H1 (cell line): ENCODE data around the gene TMEM45A. TPM values are rescaled to one million over a fixed set of nuclear protein-coding genes. Genes with fewer than 3 reads are reported as not detected.

Experiments
- CTCF ChIA-PET: fragments of 300-600 bp; sonication (Branson Sonifier 250); formaldehyde crosslinking; loops from one replicate; lab custom pipeline; 2021; ENCODE audit not compliant: partially characterized antibody; lab: Charles Lee
- POLR2A ChIA-PET: fragments of 300-600 bp; sonication (Branson Sonifier 250); formaldehyde crosslinking; loops from one replicate; lab custom pipeline; 2021; ENCODE audit warnings: inconsistent platforms; ENCODE audit not compliant: partially characterized antibody; lab: Charles Lee
- DNase-seq, 2 experiments: peaks; one replicate each; pipeline versions ENCODE4 v3.0.0 to v3.0.0-alpha.2; 2010 to 2022; ENCODE audit warnings: low spot score in 2 of 2, low read depth in 1 of 2, mixed read lengths in 1 of 2
- FAIRE-seq: peaks from 2 replicates; lab custom pipeline; 2011; peaks lifted over from hg19 to GRCh38; lab: Jason Lieb, UNC
- H2AFZ ChIP-seq: 2 replicates; pipeline ENCODE4 v1.8.1; 2012; ENCODE audit warnings: low read length, inconsistent platforms
- H2AK5ac ChIP-seq: 2 replicates; pipeline ENCODE4 v1.6.1; 2013; ENCODE audit warnings: low read depth, low read length
- H2BK120ac ChIP-seq: replicated peaks from 2 replicates; pipeline ENCODE3; 2013; ENCODE audit warnings: low read depth, low read length, inconsistent platforms
- H2BK12ac ChIP-seq: 2 replicates; pipeline ENCODE4 v1.6.1; 2013; ENCODE audit warnings: low read depth, low read length
- H2BK15ac ChIP-seq: 2 replicates; pipeline ENCODE4 v1.6.1; 2013; ENCODE audit warnings: low read length
- H2BK20ac ChIP-seq: 2 replicates; pipeline ENCODE4 v1.6.1; 2013; ENCODE audit warnings: low read length
- H2BK5ac ChIP-seq: 2 replicates; pipeline ENCODE4 v1.6.1; 2013; ENCODE audit warnings: low read depth, low read length
- H3K14ac ChIP-seq: 2 replicates; pipeline ENCODE4 v1.6.1; 2013; ENCODE audit warnings: inconsistent platforms; ENCODE audit not compliant: insufficient read length
- H3K18ac ChIP-seq: 2 replicates; pipeline ENCODE4 v1.6.1; 2013; ENCODE audit warnings: low read length; ENCODE audit errors: extremely low read depth
- H3K23ac ChIP-seq: 2 replicates; pipeline ENCODE4 v1.6.1; 2013; ENCODE audit warnings: inconsistent platforms; ENCODE audit not compliant: insufficient read length
- H3K23me2 ChIP-seq: 2 replicates; pipeline ENCODE4 v1.6.1; 2013; ENCODE audit warnings: low read depth, low read length
- H3K27ac ChIP-seq: 2 replicates; pipeline ENCODE4 v1.6.1; 2011; ENCODE audit warnings: low read depth, low read length, inconsistent platforms
- H3K27me3 ChIP-seq, 4 experiments: replicated peaks in 1 of 4; 1 replicate in 1 of 4; 2 replicates in 3 of 4; pipeline versions ENCODE4 v1.6.1 to v1.8.1; 2011 to 2013; ENCODE audit warnings: low read length in 3 of 4, mild to moderate bottlenecking in 3 of 4, inconsistent platforms in 2 of 4, mixed read lengths in 2 of 4, moderate library complexity in 1 of 4; ENCODE audit not compliant: control insufficient read depth in 3 of 4, insufficient read depth in 3 of 4; ENCODE audit errors: extremely low read depth in 1 of 4
- H3K36me3 ChIP-seq, 4 experiments: 2 replicates each; pipeline versions ENCODE4 v1.6.1 to v1.8.1; 2011 to 2013; ENCODE audit warnings: mild to moderate bottlenecking in 4 of 4, low read length in 3 of 4, moderate library complexity in 2 of 4, control low read depth in 1 of 4, inconsistent platforms in 1 of 4; ENCODE audit not compliant: insufficient read depth in 4 of 4, control insufficient read depth in 2 of 4
- H3K4ac ChIP-seq: replicated peaks from 2 replicates; pipeline ENCODE3; 2013; ENCODE audit warnings: low read length, low read depth, mixed read lengths, inconsistent platforms; ENCODE audit not compliant: insufficient read length
- H3K4me1 ChIP-seq, 4 experiments: replicated peaks in 1 of 4; 1 replicate in 1 of 4; 2 replicates in 3 of 4; pipeline versions ENCODE4 v1.6.1 to v1.8.1; 2011 to 2013; ENCODE audit warnings: low read length in 3 of 4, inconsistent platforms in 2 of 4, mixed read lengths in 1 of 4; ENCODE audit not compliant: insufficient read depth in 4 of 4, control insufficient read depth in 3 of 4
- H3K4me2 ChIP-seq, 2 experiments: 2 replicates each; pipeline versions ENCODE4 v1.6.1 to v1.8.1; 2011 to 2013; ENCODE audit warnings: low read depth in 2 of 2, low read length in 2 of 2, control low read depth in 1 of 2, inconsistent platforms in 1 of 2, mild to moderate bottlenecking in 1 of 2; ENCODE audit not compliant: insufficient read depth in 1 of 2
- H3K4me3 ChIP-seq, 4 experiments: fragments of 200-600, 300-600 bp in 1 of 4; sonication (generic), shearing (Covaris generic), sonication (Bioruptor Twin) in 1 of 4; 2 replicates each; pipeline versions ENCODE4 v1.5.1 to v1.8.1; 2011 to 2016; ENCODE audit warnings: low read length in 4 of 4, low read depth in 3 of 4, control low read depth in 2 of 4, inconsistent platforms in 2 of 4, mild to moderate bottlenecking in 2 of 4, mixed read lengths in 1 of 4, moderate library complexity in 1 of 4; ENCODE audit not compliant: insufficient read depth in 2 of 4; ENCODE audit errors: extremely low read depth in 1 of 4
- H3K56ac ChIP-seq: replicated peaks from 2 replicates; pipeline ENCODE3; 2013; ENCODE audit warnings: low read depth, mild to moderate bottlenecking, mixed read lengths, low read length, inconsistent platforms; ENCODE audit not compliant: insufficient read length
- H3K79me1 ChIP-seq: 2 replicates; pipeline ENCODE4 v1.6.1; 2013; ENCODE audit warnings: low read depth, low read length, control low read depth
- H3K79me2 ChIP-seq, 2 experiments: 2 replicates each; pipeline versions ENCODE4 v1.6.1 to v1.8.1; 2012 to 2013; ENCODE audit warnings: low read length in 2 of 2, mild to moderate bottlenecking in 2 of 2, inconsistent platforms in 1 of 2; ENCODE audit not compliant: insufficient read depth in 2 of 2, control insufficient read depth in 1 of 2
- H3K9ac ChIP-seq, 4 experiments: replicated peaks in 1 of 4; 1 replicate in 1 of 4; 2 replicates in 3 of 4; pipeline versions ENCODE4 v1.6.1 to v1.8.1; 2011 to 2013; ENCODE audit warnings: low read depth in 3 of 4, low read length in 3 of 4, control low read depth in 2 of 4, mild to moderate bottlenecking in 2 of 4, moderate library complexity in 2 of 4, inconsistent platforms in 1 of 4; ENCODE audit errors: extremely low read depth in 1 of 4
- H3K9me3 ChIP-seq, 2 experiments: 2 replicates each; pipeline versions ENCODE4 v1.6.1 to v1.8.1; 2012 to 2013; ENCODE audit warnings: mild to moderate bottlenecking in 2 of 2, moderate library complexity in 2 of 2, control low read depth in 1 of 2, inconsistent platforms in 1 of 2, low read depth in 1 of 2, low read length in 1 of 2, mixed read lengths in 1 of 2; ENCODE audit not compliant: insufficient read depth in 2 of 2
- H4K20me1 ChIP-seq, 2 experiments: replicated peaks in 1 of 2; 2 replicates each; pipeline versions ENCODE3 to v1.8.1; 2011 to 2013; ENCODE audit warnings: inconsistent platforms in 2 of 2, low read length in 2 of 2, mild to moderate bottlenecking in 1 of 2; ENCODE audit not compliant: insufficient read depth in 2 of 2, control insufficient read depth in 1 of 2
- H4K5ac ChIP-seq: 2 replicates; pipeline ENCODE4 v1.6.1; 2013; ENCODE audit warnings: low read length, low read depth, mixed read lengths, inconsistent platforms; ENCODE audit not compliant: insufficient read length
- H4K8ac ChIP-seq: 2 replicates; pipeline ENCODE4 v1.8.0; 2013; ENCODE audit warnings: mild to moderate bottlenecking, moderate library complexity, low read length, inconsistent platforms; ENCODE audit not compliant: insufficient read depth; ENCODE audit errors: extremely low read depth
- H4K91ac ChIP-seq: replicated peaks from 2 replicates; pipeline ENCODE3; 2013; ENCODE audit warnings: low read length, mixed read lengths, inconsistent platforms; ENCODE audit not compliant: insufficient read length
- ATF3 ChIP-seq: IDR thresholded peaks from 2 replicates; pipeline ENCODE4 v1.6.1; 2011; ENCODE audit warnings: low read depth, mild to moderate bottlenecking, low read length; ENCODE audit not compliant: insufficient read depth
- CEBPB ChIP-seq: IDR thresholded peaks from 2 replicates; pipeline ENCODE4 v1.6.1; 2012; ENCODE audit warnings: low read depth, low read length
- RAD21 ChIP-seq, 2 experiments: IDR thresholded peaks in 1 of 2; conservative IDR thresholded peaks in 1 of 2; 2 replicates each; pipeline ENCODE4 v1.6.1; 2011; ENCODE audit warnings: low read depth in 2 of 2, low read length in 2 of 2, improper control_type of control experiment in 1 of 2, inconsistent platforms in 1 of 2, mild to moderate bottlenecking in 1 of 2, moderate library complexity in 1 of 2
- WGBS, 2 experiments: shearing (Covaris generic) in 1 of 2; methylation state at CpG; one replicate each; pipeline versions ENCODE4 v1.1.6 to v1.1.7; 2013 to 2015; ENCODE audit warnings: low lambda C conversion rate in 2 of 2, mixed read lengths in 2 of 2, inconsistent platforms in 1 of 2, low coverage in 1 of 2, missing lambda C conversion rate in 1 of 2; ENCODE audit not compliant: insufficient replicate concordance in 2 of 2, insufficient coverage in 1 of 2, insufficient read length in 1 of 2; ENCODE audit errors: extremely low coverage in 1 of 2, missing lambda C conversion rate in 1 of 2; 5-methylcytosine and 5-hydroxymethylcytosine counted together
- polyA plus RNA-seq, 7 experiments: library from polyadenylated mRNA; depleted of rRNA in 3 of 7; stranded (reverse) in 5 of 7; unstranded in 2 of 7; fragments of >200 nt in 5 of 7; fragments of 200-250 nt in 2 of 7; gene quantifications; 1 replicate in 5 of 7; 2 replicates in 1 of 7; 4 replicates in 1 of 7; pipeline versions ENCODE4 v1.2.1 to v1.2.3, GENCODE V29; 2011 to 2013; ENCODE audit warnings: missing spikeins in 2 of 7, mixed read lengths in 2 of 7
- total RNA-seq: library from RNA; stranded (reverse); fragmentation: NEBNext Ultra II Directional; extraction: Animal tissue kit (Norgen Biotek cat#: 25700); gene quantifications from 2 replicates; pipeline ENCODE4 v1.2.1, GENCODE V29; 2021

The TMEM45A gene
- total and polyA plus RNA-seq, 2 of the 8 experiments (the other 6 are each of a cell fraction or from before 2014, with no cell fraction given): 12.9 to 14.2 TPM

GRCh38 chr3:100605358-100605757 lies 112.9 kb downstream of the TMEM45A start:
- Histone ChIP-seq H3K4me2 (no peak overlapping the region), H3K9ac (no peak overlapping the region), H2BK20ac (no peak overlapping the region), H3K14ac (no peak overlapping the region), H3K56ac (no peak overlapping the region), H3K18ac (no peak overlapping the region), H2BK12ac (0 out of 2 replicates have a peak overlapping the region, but pooled peaks have one; percentile 68), H3K4me3 (no peak overlapping the region), H3K23me2 (no peaks in the 10 kb centered on the region), H3K79me2 (no peaks in the 10 kb centered on the region), H3K36me3 (no peaks in the 10 kb centered on the region), H2BK5ac (no peak overlapping the region), H3K27ac (no peak overlapping the region), H4K5ac (no peak overlapping the region), H4K8ac (no peak overlapping the region; the same call in 1 of the 2 replicates), H3K27me3 (no peaks in the 10 kb centered on the region), H2AFZ (peak overlapping the region; percentile 98), H4K20me1 (no peaks in the 10 kb centered on the region), H3K9me3 (peaks cover 0 to 3% of the 10 kb centered on the region in 2 experiments; a peak in 1 of 4 replicates), H3K23ac (no peak overlapping the region), H2BK120ac (no peak overlapping the region), H2AK5ac (no peak overlapping the region), H2BK15ac (no peak overlapping the region), H4K91ac (no peak overlapping the region), H3K79me1 (no peaks in the 10 kb centered on the region), H3K4me1 (peaks cover 0 to 2% (median 2%) of the 10 kb centered on the region in 4 experiments; a peak in 4 of 7 replicates), H3K4ac (no peak overlapping the region)
- DNase-seq (no peak), FAIRE-seq (no peak)
- 82% methylated on average over 8 of the region's 8 CpGs; no CpG with 5 or more reads in 1 of the 2 experiments for WGBS, 2 experiments
- ChIA-PET CTCF (interaction anchor here (0.6 to 7.7 kb wide), 5 partner anchors 14 to 165 kb away, joined by 3 to 62 read pairs (median 3); no protein-coding TSS in a partner anchor), POLR2A (interaction anchor here (0.8 kb wide), 1 partner anchor 155 kb away, joined by 3 read pairs; no protein-coding TSS in a partner anchor)
- TF ChIP-seq ATF3 (no peak), RAD21 (IDR thresholded peaks at IDR 0.05 in 1 of 2, conservative IDR thresholded peaks at IDR 0.05 in 1 of 2; ENCODE audit: low read depth in 2 of 2, low read length in 2 of 2) (no peak), CEBPB (no peak)
